Measurements from ENCODE around the gene SMIM41. TPM values are rescaled to one million over a fixed set of nuclear protein-coding genes. Genes with fewer than 3 reads are reported as not detected.

The SMIM41 gene
- total and polyA plus RNA-seq, 10 of the 15 experiments (the other 5 are each of a cell fraction or from before 2014, with no cell fraction given): not detected

DNA sequence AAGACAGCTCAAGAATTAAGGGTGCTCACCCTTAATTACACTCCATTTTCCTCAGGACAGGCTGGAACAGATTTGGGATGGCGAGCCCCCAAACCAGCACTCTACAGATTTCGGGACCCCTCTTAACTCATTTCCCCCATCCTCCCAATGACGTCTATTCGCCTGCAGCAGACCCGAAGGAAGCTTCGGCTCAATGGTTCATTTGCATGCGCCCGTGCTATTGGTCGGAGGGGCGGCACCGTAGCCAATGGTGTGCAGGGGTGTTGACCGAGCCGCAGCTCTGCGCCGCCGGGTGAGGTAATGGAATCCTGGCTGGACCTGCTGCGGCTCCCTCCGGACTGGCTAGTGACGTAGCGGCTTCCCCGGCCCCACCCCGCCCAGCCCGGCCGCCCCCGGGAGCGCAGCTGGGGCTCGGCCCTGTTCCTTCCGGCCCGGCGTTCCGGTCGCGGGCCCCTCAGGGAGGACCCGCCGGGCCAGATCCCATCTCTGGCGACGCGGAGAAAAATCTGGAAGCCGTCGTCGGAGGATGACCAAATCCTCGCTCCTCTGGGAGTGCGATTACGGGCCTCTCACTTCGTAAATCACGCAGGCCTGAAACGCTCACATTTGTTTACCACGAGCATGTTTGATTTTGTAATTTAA is 46.6 kb upstream of the SMIM41 start (continued):
- TF ChIP-seq, protein P1, sequence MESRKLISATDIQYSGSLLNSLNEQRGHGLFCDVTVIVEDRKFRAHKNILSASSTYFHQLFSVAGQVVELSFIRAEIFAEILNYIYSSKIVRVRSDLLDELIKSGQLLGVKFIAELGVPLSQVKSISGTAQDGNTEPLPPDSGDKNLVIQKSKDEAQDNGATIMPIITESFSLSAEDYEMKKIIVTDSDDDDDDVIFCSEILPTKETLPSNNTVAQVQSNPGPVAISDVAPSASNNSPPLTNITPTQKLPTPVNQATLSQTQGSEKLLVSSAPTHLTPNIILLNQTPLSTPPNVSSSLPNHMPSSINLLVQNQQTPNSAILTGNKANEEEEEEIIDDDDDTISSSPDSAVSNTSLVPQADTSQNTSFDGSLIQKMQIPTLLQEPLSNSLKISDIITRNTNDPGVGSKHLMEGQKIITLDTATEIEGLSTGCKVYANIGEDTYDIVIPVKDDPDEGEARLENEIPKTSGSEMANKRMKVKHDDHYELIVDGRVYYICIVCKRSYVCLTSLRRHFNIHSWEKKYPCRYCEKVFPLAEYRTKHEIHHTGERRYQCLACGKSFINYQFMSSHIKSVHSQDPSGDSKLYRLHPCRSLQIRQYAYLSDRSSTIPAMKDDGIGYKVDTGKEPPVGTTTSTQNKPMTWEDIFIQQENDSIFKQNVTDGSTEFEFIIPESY (IDR thresholded peaks at IDR 0.05): no peak
- TF ChIP-seq SRF (IDR thresholded peaks at IDR 0.05; ENCODE audit: low read depth in 2 of 2, low read length in 2 of 2) (no peak), BHLHE40 (IDR thresholded peaks at IDR 0.05; ENCODE audit: borderline replicate concordance in 1 of 2, low read depth in 2 of 2, low read length in 1 of 2) (peak in 1 of 2 experiments; percentile 77; a peak in 2 of 4 replicates), SPI1 (IDR thresholded peaks at IDR 0.05; ENCODE audit: borderline replicate concordance, insufficient read depth, low read depth, low read length) (no peak), RFX5 (IDR thresholded peaks at IDR 0.05; ENCODE audit: low read depth, low read length) (no peak; the same call in 1 of the 2 replicates), NFYA (IDR thresholded peaks at IDR 0.05; ENCODE audit: borderline replicate concordance, low read depth, low read length) (no peak), HDAC2 (IDR thresholded peaks at IDR 0.05) (no peak), SUPT20H (IDR thresholded peaks at IDR 0.05; ENCODE audit: borderline replicate concordance, control insufficient read depth, low read depth, low read length) (no peak), TBL1XR1 (IDR thresholded peaks at IDR 0.05; ENCODE audit: low read depth, low read length) (0 out of 2 replicates have a peak, but pooled peaks have one; percentile 76), TCF12 (IDR thresholded peaks at IDR 0.05; ENCODE audit: low read depth, low read length) (peak; percentile 58; the same call in 1 of the 2 replicates), HDAC6 (IDR thresholded peaks at IDR 0.05; ENCODE audit: unreplicated experiment) (no peak), IKZF2 (IDR thresholded peaks at IDR 0.05) (peak; percentile 62 to 67), FOXM1 (IDR thresholded peaks at IDR 0.05; ENCODE audit: low read depth, low read length) (no peak)
- TF ChIP-seq, protein P2, sequence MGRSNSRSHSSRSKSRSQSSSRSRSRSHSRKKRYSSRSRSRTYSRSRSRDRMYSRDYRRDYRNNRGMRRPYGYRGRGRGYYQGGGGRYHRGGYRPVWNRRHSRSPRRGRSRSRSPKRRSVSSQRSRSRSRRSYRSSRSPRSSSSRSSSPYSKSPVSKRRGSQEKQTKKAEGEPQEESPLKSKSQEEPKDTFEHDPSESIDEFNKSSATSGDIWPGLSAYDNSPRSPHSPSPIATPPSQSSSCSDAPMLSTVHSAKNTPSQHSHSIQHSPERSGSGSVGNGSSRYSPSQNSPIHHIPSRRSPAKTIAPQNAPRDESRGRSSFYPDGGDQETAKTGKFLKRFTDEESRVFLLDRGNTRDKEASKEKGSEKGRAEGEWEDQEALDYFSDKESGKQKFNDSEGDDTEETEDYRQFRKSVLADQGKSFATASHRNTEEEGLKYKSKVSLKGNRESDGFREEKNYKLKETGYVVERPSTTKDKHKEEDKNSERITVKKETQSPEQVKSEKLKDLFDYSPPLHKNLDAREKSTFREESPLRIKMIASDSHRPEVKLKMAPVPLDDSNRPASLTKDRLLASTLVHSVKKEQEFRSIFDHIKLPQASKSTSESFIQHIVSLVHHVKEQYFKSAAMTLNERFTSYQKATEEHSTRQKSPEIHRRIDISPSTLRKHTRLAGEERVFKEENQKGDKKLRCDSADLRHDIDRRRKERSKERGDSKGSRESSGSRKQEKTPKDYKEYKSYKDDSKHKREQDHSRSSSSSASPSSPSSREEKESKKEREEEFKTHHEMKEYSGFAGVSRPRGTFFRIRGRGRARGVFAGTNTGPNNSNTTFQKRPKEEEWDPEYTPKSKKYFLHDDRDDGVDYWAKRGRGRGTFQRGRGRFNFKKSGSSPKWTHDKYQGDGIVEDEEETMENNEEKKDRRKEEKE (IDR thresholded peaks at IDR 0.05): no peak
- TF ChIP-seq, protein P3, sequence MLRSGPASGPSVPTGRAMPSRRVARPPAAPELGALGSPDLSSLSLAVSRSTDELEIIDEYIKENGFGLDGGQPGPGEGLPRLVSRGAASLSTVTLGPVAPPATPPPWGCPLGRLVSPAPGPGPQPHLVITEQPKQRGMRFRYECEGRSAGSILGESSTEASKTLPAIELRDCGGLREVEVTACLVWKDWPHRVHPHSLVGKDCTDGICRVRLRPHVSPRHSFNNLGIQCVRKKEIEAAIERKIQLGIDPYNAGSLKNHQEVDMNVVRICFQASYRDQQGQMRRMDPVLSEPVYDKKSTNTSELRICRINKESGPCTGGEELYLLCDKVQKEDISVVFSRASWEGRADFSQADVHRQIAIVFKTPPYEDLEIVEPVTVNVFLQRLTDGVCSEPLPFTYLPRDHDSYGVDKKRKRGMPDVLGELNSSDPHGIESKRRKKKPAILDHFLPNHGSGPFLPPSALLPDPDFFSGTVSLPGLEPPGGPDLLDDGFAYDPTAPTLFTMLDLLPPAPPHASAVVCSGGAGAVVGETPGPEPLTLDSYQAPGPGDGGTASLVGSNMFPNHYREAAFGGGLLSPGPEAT (IDR thresholded peaks at IDR 0.05; ENCODE audit: low read depth): peak; percentile 21; the same call in 1 of the 2 replicates
- TF ChIP-seq, protein P4, sequence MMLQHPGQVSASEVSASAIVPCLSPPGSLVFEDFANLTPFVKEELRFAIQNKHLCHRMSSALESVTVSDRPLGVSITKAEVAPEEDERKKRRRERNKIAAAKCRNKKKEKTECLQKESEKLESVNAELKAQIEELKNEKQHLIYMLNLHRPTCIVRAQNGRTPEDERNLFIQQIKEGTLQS (IDR thresholded peaks at IDR 0.05; ENCODE audit: borderline replicate concordance, extremely low read depth, low read depth, low read length): no peak
- TF ChIP-seq, protein P5, sequence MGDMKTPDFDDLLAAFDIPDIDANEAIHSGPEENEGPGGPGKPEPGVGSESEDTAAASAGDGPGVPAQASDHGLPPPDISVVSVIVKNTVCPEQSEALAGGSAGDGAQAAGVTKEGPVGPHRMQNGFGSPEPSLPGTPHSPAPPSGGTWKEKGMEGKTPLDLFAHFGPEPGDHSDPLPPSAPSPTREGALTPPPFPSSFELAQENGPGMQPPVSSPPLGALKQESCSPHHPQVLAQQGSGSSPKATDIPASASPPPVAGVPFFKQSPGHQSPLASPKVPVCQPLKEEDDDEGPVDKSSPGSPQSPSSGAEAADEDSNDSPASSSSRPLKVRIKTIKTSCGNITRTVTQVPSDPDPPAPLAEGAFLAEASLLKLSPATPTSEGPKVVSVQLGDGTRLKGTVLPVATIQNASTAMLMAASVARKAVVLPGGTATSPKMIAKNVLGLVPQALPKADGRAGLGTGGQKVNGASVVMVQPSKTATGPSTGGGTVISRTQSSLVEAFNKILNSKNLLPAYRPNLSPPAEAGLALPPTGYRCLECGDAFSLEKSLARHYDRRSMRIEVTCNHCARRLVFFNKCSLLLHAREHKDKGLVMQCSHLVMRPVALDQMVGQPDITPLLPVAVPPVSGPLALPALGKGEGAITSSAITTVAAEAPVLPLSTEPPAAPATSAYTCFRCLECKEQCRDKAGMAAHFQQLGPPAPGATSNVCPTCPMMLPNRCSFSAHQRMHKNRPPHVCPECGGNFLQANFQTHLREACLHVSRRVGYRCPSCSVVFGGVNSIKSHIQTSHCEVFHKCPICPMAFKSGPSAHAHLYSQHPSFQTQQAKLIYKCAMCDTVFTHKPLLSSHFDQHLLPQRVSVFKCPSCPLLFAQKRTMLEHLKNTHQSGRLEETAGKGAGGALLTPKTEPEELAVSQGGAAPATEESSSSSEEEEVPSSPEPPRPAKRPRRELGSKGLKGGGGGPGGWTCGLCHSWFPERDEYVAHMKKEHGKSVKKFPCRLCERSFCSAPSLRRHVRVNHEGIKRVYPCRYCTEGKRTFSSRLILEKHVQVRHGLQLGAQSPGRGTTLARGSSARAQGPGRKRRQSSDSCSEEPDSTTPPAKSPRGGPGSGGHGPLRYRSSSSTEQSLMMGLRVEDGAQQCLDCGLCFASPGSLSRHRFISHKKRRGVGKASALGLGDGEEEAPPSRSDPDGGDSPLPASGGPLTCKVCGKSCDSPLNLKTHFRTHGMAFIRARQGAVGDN (IDR thresholded peaks at IDR 0.05): no peak; the same call in 1 of the 2 replicates
